Measurements from ENCODE around the gene CLTB. TPM values are rescaled to one million over a fixed set of nuclear protein-coding genes. Genes with fewer than 3 reads are reported as not detected.

CLTB gene
- total and polyA plus RNA-seq, 2 of the 8 experiments (the other 6 are each of a cell fraction or from before 2014, with no cell fraction given), result 25.9 to 34.9 TPM

DNA sequence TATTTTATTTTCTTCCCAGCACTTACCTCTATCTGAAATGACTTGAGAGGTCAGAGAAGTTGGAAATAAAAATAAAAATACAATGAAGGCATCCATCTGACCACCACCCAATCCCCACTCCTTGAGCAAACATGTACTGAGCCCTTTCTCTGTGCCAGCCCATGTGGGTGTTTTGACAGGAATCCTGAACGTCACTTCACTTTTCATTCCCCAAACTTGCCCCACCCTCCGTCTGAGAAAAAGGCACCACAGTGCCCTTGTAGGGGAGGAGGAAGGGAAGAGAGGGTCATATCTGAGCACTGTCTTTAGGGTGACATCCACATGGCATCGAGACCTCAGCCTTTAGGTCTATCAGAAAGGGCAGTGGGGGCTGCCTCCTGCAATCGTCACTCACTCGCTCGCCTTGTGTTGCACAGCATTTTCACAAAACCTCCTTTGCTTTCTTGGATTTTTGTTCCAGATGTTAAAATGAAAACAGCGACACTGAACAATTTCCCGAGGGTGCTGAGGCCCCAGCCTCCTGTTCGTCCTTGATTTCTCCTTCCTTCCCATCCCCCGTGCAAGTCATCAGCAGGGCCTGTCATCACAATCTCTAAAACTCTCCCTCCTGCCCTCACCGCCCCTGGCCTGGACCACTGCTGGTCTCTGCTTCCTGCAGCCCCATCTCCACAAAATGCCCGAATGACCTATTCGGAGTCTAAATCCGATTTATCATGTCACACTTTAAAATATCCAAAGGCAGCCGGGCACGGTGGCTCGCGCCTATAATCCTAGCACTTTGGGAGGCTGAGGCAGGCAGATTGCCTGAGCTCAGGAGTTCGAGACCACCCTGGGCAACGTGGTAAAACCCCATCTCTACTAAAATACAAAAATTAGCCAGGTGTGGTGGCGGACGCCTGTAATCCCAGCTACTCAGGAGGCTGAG is 14.8 kb downstream of the CLTB start:
- ChIA-PET POLR2A (ENCODE audit: partially characterized antibody) (interaction anchor here (0.7 to 7.7 kb wide), 3 partner anchors 10 to 681 kb away, joined by 3 to 57 read pairs (median 3); partner anchors contain the start of genes HIGD2A and NOP16), CTCF (ENCODE audit: partially characterized antibody) (interaction anchor here (1.1 kb wide), 1 partner anchor 9 kb away, joined by 3 read pairs; no protein-coding TSS in a partner anchor)
- no peak for DNase-seq (ENCODE audit: low read depth in 1 of 2, low spot score in 2 of 2)
- Histone ChIP-seq H3K23ac (ENCODE audit: insufficient read length) (no peak overlapping the region), H2AFZ (ENCODE audit: low read length) (no peak overlapping the region), H2BK20ac (ENCODE audit: low read length) (no peak overlapping the region), H2BK12ac (ENCODE audit: low read depth, low read length) (no peak overlapping the region), H2BK120ac (replicated peaks; ENCODE audit: low read depth, low read length) (no peak overlapping the region), H3K4me1 (replicated peaks in 1 of 4; ENCODE audit: control insufficient read depth in 3 of 4, insufficient read depth in 4 of 4, low read length in 3 of 4) (no peaks in the 10 kb centered on the region; a peak in 1 of 7 replicates), H3K79me2 (ENCODE audit: control insufficient read depth in 1 of 2, insufficient read depth in 2 of 2, low read length in 2 of 2) (no peaks in the 10 kb centered on the region), H3K4me2 (ENCODE audit: insufficient read depth in 1 of 2, low read depth in 2 of 2, low read length in 2 of 2) (no peak overlapping the region), H2BK15ac (ENCODE audit: low read length) (no peak overlapping the region), H3K9ac (replicated peaks in 1 of 4; ENCODE audit: extremely low read depth in 1 of 4, low read depth in 3 of 4, low read length in 3 of 4) (no peak overlapping the region), H3K56ac (replicated peaks; ENCODE audit: insufficient read length, low read depth, low read length) (no peak overlapping the region), H4K5ac (ENCODE audit: insufficient read length, low read depth, low read length) (no peak overlapping the region), H3K4me3 (ENCODE audit: extremely low read depth in 1 of 4, insufficient read depth in 2 of 4, low read depth in 3 of 4, low read length in 4 of 4) (no peak overlapping the region), H3K36me3 (ENCODE audit: control insufficient read depth in 2 of 4, insufficient read depth in 4 of 4, low read length in 3 of 4) (no peaks in the 10 kb centered on the region), H3K79me1 (ENCODE audit: low read depth, low read length) (no peaks in the 10 kb centered on the region), H3K4ac (replicated peaks; ENCODE audit: insufficient read length, low read depth, low read length) (no peak overlapping the region), H4K91ac (replicated peaks; ENCODE audit: insufficient read length, low read length) (no peak overlapping the region), H3K18ac (ENCODE audit: extremely low read depth, low read length) (no peak overlapping the region), H3K9me3 (ENCODE audit: insufficient read depth in 2 of 2, low read depth in 1 of 2, low read length in 1 of 2) (no peaks in the 10 kb centered on the region), H3K23me2 (ENCODE audit: low read depth, low read length) (no peaks in the 10 kb centered on the region), H3K14ac (ENCODE audit: insufficient read length) (no peak overlapping the region), H3K27ac (ENCODE audit: low read depth, low read length) (no peak overlapping the region), H2BK5ac (ENCODE audit: low read depth, low read length) (no peak overlapping the region), H4K8ac (ENCODE audit: extremely low read depth, insufficient read depth, low read length) (no peak overlapping the region), H2AK5ac (ENCODE audit: low read depth, low read length) (no peak overlapping the region), H3K27me3 (replicated peaks in 1 of 4; ENCODE audit: control insufficient read depth in 3 of 4, extremely low read depth in 1 of 4, insufficient read depth in 3 of 4, low read length in 3 of 4) (no peaks in the 10 kb centered on the region), H4K20me1 (replicated peaks in 1 of 2; ENCODE audit: control insufficient read depth in 1 of 2, insufficient read depth in 2 of 2, low read length in 2 of 2) (no peaks in the 10 kb centered on the region)
- TF ChIP-seq BCL11A (IDR thresholded peaks at IDR 0.05; ENCODE audit: low read depth in 2 of 2, low read length in 2 of 2) (no peak), NANOG (IDR thresholded peaks at IDR 0.05; ENCODE audit: insufficient read depth, low read depth, low read length, poor library complexity, severe bottlenecking) (no peak), CREB1 (IDR thresholded peaks at IDR 0.05) (no peak), TEAD4 (IDR thresholded peaks at IDR 0.05; ENCODE audit: low read depth, low read length) (no peak), BRCA1 (IDR thresholded peaks at IDR 0.05; ENCODE audit: low read depth, low read length) (no peak), RBBP5 (IDR thresholded peaks at IDR 0.05; ENCODE audit: borderline replicate concordance, low read depth, low read length) (no peak), ASH2L (IDR thresholded peaks at IDR 0.05; ENCODE audit: low read length) (no peak), SP4 (IDR thresholded peaks at IDR 0.05; ENCODE audit: low read length) (no peak), EZH2 (IDR thresholded peaks at IDR 0.05; ENCODE audit: low read depth, low read length, severe bottlenecking) (no peak), SAP30 (IDR thresholded peaks at IDR 0.05; ENCODE audit: insufficient read depth, insufficient replicate concordance, low read length) (no peak)
- TF ChIP-seq, protein P1, sequence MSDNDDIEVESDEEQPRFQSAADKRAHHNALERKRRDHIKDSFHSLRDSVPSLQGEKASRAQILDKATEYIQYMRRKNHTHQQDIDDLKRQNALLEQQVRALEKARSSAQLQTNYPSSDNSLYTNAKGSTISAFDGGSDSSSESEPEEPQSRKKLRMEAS (IDR thresholded peaks at IDR 0.05), result no peak
- no peak for FAIRE-seq
- WGBS, 2 experiments (ENCODE audit: extremely low coverage in 1 of 2, insufficient coverage in 1 of 2, insufficient read length in 1 of 2, insufficient replicate concordance in 2 of 2, low coverage in 1 of 2, low lambda C conversion rate in 2 of 2, missing lambda C conversion rate in 1 of 2), result 88% methylated on average over 22 of the region's 22 CpGs; no CpG with 5 or more reads in 1 of the 2 experiments

Measured in H1 (cell line).